LNCaP clone FGC (cell line): ENCODE results near the gene CDC14A.
"Not testable (repeated sequence)": the region's sequence is repeated elsewhere in the genome, so short reads cannot be mapped to it uniquely, and the experiment has no call there.

ENCODE experiments used
- DNase-seq: peaks from one replicate; pipeline ENCODE4 v3.0.0-alpha.2; 2011; ENCODE audit warnings: low read depth
- H3K4me3 ChIP-seq: 2 replicates; pipeline ENCODE4 v1.5.1; 2011; ENCODE audit warnings: mild to moderate bottlenecking, low read depth, low read length, control low read depth
- CTCF ChIP-seq: IDR thresholded peaks from 2 replicates; pipeline ENCODE4 v1.5.1; 2012; ENCODE audit warnings: mild to moderate bottlenecking; ENCODE audit not compliant: control insufficient read depth, insufficient read depth; ENCODE audit errors: extremely low read depth

The CDC14A gene

DNA sequence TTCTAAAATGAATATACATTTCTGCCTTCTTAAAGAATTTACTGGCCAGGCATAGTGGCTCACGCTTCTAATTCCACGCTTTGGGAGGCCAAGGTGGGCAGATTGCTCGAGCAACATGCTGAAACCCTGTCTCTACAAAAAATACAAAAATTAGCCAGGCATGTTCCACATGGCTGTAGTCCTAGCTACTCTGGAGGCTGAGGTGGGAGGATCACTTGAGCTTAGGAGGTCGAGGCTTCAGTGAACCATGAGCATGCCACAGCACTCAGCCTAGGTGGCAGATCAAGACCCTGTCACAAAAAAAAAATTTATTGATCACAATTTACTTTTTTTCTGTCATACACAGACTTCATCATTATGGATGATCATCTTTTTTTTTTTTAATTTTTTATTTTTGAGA, 11.5 kb downstream of the CDC14A start:
- no peak for DNase-seq
- no peak for TF ChIP-seq CTCF
- H3K4me3 ChIP-seq: no peak overlapping the region

DNA sequence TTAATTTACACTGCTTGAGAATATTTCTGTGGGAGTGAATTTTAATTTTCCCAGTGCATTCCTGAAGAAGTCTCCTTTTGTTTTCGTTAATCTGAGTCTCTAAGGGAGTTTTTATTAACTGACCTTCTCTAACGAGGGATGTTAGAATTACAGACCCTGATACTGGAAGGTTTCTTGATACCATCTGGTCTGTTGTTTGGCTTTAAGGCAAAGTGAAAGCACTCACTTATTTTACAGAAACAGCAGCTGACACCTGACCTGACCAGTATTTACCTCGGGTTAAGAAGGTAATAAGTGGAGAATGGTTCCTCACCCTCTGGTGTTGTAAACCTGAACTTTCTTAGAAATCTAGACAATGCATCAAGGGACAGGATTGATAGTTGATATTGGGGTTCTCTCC, 12.4 kb downstream of the CDC14A start:
- DNase-seq: no peak
- TF ChIP-seq CTCF: no peak
- no peak overlapping the region for H3K4me3 ChIP-seq

DNA sequence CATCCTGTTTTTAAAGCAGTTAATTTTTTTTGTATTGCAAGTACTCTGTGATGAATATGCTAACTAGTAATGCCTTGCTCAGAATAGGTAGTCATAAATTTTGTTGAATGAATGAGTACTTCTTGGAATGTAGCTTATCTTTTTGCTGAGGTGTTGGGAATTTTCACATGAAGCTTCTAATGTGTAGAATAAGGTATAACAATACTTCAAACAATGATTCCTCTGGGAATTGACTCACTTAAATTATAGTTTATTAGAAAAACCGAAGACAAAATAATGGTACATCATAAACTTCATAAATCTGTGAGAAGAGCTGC, 13.9 kb downstream of the CDC14A start:
- DNase-seq: no peak
- no peak overlapping the region for H3K4me3 ChIP-seq
- TF ChIP-seq CTCF: no peak

DNA sequence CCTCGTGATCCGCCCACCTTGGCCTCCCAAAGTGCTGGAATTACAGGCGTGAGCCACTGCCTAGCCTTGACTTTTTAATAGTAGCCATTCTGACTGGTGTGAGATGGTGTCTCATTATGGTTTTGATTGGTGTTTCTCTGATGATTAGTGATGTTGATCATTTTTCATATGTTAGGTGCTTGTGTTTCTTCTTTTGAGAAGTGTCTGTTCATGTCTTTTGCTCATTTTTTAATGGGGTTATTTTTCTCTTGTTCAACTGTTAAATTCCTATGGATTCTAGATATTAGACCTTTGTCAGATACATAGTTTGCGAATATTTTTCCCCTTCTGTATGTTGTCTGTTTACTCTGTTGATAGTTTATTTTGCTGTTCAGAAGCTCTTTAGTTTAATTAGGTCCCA, 17.0 kb downstream of the CDC14A start:
- H3K4me3 ChIP-seq, DNase-seq: not testable (repeated sequence)

GRCh38 chr1:100373953-100374352, 21.6 kb downstream of the CDC14A start:
- H3K4me3 ChIP-seq, DNase-seq: not testable (repeated sequence)

DNA sequence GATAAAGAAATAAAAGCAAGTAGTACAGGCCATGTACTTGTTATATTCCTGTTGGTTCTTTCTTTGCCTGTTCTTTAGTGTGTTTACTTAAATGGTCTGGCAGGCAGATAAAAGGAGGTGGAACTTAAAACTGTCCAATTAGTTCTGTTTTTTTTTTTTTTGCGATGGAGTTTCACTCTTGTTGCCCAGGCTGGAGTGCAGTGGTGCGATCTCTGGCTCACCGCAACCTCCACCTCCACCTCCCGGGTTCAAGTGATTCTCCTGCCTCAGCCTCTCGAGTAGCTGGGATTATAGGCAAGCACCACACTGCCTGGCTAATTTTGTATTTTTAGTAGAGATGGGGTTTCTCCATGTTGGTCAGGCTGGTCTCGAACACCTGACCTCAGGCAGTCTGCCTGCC, 24.6 kb downstream of the CDC14A start:
- DNase-seq: peak; percentile 7
- H3K4me3 ChIP-seq: not testable (repeated sequence)

GRCh38 chr1:100377590-100378361, 25.5 kb downstream of the CDC14A start:
- no peak for DNase-seq
- TF ChIP-seq CTCF: no peak
- no peak overlapping the region for H3K4me3 ChIP-seq

- no peak overlapping the region for H3K4me3 ChIP-seq
- no peak for TF ChIP-seq CTCF
- no peak for DNase-seq
These were observed 26.6 kb downstream of the CDC14A start for GRCh38 chr1:100378956-100379355.

DNA sequence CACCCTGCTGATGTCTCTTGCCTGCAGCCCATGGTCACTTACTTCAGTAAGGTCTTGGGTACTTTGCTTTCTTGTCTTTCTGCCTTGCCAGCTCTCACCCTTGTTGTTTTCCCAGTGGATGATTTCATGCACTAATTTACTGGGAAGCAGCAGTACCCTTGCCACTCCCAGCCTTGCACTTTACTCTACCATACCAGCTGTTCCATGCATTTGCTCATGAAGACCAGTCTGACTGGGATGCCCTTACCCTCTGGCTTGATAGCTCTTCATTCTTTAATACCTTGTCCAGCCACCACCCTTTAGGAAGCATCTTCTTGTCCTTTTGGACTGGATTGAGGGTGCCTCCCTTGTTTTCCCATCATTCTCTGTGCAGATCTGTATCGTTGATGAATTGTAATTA, 28.3 kb downstream of the CDC14A start:
- no peak overlapping the region for H3K4me3 ChIP-seq
- TF ChIP-seq CTCF: no peak
- DNase-seq: no peak
